HG03521 (cell line): ENCODE data around the gene SPATA46.
"Not testable (repeated sequence)": the region's sequence is repeated elsewhere in the genome, so short reads cannot be mapped to it uniquely, and the experiment has no call there.

ENCODE experiments used
- ATAC-seq: cut with Tn5 transposase; IDR thresholded peaks from one replicate; pipeline ENCODE4 v1.9.1; 2021; ENCODE audit warnings: mild to moderate bottlenecking, moderate library complexity; ENCODE audit not compliant: unreplicated experiment

The SPATA46 gene, protein sequence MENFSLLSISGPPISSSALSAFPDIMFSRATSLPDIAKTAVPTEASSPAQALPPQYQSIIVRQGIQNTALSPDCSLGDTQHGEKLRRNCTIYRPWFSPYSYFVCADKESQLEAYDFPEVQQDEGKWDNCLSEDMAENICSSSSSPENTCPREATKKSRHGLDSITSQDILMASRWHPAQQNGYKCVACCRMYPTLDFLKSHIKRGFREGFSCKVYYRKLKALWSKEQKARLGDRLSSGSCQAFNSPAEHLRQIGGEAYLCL

DNA sequence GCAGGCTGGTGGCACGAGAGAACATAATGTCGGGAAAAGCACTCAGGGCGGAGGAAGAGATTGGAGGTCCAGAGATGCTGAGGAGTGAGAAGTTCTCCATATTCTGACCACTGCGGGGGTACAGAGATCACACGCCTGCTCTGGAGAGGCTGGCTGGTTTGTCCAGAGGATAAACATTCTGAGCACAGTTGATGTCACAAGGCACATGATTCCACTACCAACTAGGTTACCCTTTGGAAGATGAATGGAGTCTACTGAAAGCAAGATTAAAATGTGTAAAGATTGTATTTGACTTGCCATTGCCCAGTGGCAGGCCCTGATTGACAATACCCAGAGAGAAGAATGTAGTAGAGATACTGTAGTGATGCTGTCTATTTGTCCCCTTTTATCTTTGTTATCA, at the start of gene SPATA46:
Gene SPATA46, minus strand, starts transcription at position 164 of the 400 bp plus-strand sequence. Its CDS starts 64 bp downstream, at position 100.
- no peak for ATAC-seq

DNA sequence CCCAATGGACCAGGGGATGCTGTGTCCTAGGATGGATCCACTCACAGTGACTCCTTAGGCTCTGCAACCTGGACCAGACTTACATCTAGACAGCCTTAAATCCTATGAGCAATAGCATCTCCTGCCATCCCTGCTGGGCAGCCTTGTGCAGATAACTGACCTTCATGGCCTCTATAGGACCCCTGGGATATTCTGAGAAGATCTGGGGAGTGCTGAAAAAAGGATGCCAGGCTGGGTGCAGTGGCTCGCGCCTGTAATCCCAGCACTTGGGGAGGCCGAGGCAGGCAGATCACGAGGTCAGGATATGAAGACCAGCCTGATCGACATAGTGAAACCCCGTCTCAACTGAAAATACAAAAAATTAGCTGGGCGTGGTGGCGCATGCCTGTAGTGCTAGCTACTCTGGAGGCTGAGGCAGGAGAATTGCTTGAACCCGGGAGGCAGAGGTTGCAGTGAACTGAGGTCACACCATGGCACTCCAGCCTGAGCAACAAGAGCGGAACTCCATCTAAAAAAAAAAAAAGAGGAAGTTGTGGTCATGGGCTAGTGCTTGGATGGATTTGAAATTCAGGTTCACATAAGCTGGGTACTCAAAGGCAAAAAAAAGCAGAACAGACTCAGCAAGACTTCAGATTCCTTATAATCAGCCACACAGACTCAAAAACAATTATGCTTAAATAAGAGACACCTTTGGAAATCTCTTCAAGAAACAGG, 46.2 kb upstream of the SPATA46 start:
- ATAC-seq = no peak

DNA sequence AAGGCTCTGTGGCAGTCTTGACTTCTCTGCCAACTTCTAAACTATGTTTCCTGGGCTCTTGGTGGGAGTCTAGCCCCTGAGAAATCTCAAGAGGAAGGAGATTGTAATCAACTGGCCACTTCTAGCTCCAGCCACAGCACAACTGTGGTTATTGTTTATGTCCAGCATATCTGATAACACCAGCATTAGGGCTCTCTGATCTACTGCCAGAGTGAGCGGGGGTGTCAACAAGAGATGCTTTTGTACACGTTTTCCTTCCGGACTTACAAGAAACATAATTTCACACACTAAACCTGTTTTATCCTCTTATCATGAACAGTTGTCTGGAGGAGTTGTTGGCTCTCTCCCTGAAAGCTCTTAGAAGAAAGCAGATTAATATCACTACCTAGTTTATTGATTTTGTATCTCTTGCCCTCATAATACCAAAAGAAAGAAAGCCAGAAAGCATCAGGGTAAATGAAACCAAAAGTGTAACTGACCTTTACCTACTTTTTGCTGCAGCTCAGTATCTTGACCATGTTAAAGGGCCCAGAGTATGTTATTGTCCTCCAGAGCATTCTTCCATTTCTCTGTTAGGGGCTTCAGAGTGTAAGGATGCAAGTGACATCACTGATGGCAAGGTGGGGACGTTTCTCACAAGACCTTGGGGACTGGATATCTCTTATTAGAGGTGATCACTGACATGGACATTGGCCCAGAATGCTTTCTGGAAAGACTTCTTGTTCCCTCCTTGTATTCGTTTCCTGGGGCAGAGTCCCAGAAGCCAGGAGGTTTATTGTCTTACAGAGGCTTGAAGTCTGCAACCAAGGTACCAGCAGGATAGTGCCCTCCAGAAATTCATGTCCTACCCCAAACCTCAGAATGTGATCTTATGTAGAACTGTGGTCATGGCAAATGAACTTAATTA, 44.9 kb upstream of the SPATA46 start:
- ATAC-seq = no peak

DNA sequence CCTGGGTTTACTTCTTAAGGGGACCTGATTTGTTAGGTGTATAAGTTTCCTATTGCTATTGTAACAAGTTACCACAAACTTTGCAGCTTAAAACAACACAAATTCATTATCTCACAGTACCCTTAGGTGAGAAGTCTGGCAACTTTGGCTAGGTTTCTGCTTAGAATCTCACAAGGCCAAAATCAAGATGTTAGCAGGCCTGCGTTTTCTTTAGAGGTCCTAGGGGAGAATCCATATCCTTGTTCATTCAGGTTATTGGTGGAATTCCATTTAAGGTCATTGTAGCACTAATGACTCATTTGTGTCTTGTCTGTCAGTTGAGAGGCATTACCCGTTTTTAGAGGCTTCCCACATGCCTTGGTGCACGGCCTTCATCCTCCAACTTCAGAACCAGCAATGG, 43.5 kb upstream of the SPATA46 start:
- ATAC-seq = no peak

DNA sequence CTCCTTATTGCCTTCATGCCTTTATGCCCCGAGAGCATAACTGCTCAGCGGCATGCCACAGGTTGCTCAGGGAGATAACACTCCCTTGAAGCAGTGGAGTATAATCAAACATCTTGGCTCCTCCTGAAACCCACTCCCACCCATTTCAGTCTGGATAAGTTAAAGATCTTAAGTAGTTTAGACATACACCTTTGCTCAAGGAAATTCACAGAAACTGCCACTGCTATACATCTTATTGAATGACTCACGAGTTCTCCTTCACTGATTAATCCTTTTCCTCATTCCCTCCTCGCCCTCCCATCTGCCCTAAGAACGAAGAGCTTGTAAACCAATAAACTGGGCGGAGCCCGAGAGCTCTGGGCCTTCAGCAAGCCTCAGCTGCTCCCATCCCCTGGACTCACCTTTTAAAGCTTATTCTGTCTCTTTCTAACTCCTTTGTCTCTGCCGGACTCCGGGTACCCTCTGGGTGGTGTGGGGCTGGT, 42.8 kb upstream of the SPATA46 start:
- not testable (repeated sequence) for ATAC-seq

DNA sequence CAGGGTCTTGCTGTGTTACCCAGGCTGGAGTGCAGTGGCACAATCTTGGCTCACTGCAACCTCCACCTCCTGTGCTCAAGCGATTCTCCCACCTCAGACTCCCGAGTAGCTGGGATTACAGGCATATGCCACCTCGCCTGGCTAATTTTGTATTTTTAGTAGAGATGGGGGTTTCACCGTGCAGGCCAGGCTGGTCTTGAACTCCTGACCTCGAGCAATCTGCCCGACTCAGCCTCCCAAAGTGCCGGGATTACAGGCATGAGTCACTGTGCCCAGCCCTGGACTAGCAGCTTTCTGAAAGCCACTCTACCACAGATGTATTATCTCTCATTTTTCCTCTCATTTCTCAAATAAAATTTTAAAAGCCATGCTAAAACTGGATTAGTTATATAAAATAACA, 41.9 kb upstream of the SPATA46 start:
- not testable (repeated sequence) for ATAC-seq

DNA sequence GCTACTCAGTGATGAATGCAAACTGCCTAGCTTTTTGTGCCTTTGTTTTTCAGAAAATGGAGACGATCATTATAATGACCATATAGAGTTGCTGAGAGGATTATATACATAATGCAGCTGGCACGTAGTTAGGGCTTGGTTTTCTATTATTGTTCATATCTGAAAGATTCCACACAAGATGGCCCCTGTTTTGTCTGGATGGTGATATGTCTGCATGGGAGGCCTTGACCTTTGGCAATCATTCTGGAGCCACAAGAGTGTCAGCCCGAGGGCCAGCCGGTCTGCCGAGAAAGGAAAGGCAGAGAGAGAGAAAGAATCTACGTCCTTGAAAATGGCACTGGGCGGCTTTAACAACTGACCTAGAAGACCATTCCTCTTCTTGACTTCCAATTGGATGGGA, 41.0 kb upstream of the SPATA46 start:
- no peak for ATAC-seq

DNA sequence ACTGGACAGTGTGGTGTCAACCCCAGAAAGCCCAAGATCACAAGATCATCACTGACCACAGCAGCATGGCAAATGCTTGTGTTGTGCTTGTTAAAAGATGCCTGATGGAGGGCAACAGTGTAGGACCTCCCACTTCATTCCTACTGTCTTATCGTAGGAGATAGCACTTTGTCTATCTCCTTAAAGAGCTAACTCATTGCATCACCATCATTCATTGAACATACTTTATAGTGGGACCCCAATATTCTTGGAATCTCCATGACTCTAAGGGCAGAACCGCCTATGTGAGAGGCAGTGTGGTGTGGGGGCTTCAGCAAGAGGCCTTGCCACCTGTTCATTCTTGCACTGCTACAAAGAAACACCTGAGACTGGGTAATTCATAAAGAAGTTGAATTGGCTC, 40.3 kb upstream of the SPATA46 start:
- no peak for ATAC-seq

DNA sequence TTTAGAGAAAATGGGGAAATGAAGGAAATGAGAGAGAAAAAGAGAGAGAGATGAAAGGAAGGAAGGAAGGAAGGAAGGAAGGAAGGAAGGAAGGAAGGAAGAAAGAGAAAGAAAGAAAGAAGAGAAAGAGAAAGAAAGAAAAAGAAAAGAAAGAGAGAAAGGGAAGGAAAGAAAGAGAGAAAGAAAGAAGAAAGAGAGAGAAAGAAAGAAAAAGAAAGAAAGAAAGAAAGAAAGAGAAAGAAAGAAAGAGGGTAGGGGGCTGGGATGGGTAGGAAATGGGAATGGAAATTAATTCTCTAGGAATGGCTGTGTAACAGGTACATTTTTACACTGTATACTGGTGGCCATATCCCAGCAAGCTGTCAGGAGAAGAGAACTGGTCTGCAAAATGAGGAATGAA, 39.6 kb upstream of the SPATA46 start:
- no peak for ATAC-seq

DNA sequence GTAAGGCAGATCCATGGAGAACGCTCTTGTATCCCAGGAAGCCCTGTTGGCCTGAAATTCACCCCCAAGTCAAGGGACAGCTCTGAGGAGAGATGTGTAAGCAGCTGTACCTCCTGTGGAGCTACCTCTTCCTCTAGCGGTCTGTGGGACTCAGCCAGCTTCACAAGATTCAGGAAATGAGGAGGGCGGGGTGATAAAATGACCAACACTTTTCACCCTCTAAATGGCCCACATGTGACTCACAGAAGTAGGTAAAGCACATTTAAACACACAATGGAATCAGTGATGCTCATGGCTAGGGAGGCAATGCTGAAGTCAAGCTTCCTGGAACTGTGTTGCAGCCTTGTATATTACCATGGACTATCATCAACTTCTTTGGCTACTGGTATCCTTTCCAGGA, 35.3 kb upstream of the SPATA46 start, which contains the start of gene SH2D1B:
Gene SH2D1B, minus strand, starts transcription at position 135 of the 400 bp plus-strand sequence. Its CDS starts 120 bp downstream, at position 15.
- no peak for ATAC-seq

DNA sequence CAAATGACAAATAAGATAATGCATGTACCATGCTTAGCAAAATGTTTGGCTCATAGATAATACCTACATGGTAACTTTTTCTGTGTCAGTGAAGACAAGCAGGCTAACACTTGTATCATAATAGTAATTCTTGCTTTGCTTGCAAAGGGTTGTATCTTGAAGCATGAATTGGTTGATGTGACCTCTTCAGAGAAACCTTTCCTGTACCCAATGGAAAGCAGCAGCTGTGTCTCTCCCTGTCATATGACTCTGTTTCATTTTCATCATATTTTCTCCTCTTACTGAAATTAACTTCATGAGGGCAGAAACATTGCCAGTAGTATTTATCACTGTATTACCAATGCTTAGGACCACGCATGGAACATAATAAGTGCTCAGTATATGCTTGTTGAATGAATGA, 30.9 kb upstream of the SPATA46 start:
- ATAC-seq = no peak

DNA sequence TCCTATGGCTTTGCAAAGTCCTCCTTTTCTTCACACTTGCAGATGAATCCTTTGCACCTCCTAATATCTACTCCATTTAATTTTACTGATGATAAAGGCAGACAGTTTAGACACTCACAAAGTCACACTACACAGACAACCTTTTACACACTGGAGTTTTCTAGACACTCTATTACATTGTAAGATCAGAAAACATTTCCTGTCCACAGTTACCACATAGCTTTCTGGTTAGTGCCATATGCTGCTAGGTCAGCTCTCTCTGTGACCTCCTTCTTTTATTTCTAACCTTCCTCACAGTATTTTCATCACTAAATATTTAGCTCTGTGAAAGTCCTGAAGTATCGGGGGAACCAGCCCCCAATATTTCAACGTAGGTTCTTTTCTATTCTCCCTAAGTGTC, 30.2 kb upstream of the SPATA46 start:
- no peak for ATAC-seq

DNA sequence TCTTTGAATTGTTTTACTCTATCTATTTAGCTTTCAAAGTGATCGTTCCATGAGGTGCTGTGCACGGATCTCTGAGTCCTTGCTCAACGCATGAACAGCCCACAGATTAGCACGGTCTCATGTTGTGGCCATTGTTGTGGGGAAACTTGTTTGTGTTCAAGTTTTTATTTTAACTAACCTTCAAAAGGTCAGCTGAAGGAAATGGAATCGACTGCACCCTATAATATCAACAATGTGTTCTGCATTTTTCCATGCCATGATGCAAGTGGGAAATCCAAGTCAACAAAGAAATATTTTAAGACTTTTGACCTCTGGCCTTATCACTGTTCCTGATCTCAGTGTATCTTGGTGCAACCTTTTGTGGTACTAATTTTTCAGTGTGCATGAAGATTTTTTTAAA, 29.1 kb upstream of the SPATA46 start:
- no peak for ATAC-seq

DNA sequence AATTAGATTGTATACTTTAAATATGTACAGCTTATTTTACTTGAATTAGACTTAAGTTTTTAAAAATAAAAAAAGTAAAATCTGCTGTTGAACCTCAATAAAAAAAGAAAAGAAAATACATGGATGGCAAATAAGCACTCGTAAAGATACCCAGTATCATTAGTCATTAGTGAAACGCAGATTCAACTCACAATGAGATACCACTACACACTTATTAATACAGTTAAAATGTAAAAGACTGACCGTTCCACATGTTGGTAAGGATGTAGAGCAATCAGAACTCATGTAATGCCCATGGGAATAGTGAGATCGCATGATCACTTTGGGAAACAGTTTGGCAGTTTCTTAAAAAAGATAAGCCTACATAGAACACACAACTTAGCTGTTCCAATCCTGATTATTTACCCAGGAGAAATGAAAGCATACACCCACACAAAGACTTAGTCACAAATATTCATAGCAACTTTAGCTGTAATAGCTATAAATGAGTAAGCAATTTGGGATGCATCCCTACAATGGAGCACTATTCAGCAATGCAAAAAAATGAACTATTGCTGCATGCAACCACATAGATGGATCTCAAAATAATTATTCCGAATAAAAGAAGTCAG, 28.0 kb upstream of the SPATA46 start:
- ATAC-seq = no peak

DNA sequence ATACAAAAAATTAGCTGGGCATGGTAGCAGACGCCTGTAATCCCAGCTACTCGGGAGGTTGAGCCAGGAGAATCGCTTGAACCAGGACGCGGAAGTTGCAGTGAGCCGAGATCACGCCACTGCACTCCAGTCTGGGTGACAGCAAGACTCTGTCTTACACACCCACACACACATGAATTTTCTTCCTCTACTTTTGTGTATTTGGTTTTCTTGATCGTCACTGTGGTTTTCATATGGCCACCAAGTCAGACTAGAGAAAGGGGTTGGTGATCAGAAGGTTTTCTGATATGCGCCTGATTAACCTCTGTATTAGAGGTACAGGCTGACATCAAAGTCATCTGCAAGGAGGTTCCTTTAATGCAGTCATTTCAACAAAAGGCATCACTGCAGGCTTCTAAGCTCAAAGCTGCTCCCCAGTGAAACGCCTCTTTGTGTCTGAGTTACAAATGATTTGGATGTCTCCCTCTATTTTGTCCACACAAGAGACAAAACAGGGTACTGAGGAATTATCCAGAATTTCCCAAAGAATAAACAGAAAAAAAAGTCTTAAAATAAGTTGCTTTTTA, 24.2 kb upstream of the SPATA46 start:
- no peak for ATAC-seq

DNA sequence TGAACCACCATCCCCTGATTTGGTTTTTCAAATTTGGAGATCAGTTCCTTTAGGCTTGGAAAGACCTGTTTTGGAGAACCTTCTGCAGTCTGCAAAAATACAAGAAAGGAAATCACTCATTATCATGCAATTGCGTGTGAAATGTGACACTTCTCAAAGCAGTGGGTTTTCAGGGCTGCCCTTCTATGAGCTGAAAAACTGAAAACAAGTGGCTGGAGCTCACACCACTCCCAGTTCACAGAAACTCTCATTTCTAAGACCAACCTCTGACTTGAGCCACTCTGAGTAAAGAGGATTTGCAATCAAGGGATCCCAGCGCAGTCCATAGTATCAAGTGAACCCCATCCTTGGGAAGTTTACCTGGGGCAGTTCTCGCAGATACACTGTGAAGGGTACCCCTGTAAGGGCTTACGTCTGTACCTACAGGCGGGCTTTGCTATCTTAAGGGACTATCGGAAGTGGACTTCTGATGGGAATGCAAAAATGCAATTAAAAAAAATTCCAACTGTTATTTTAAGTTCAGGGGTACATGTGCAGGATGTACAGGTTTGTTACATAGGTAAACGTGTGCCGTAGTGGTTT, 22.4 kb upstream of the SPATA46 start:
- no peak for ATAC-seq

DNA sequence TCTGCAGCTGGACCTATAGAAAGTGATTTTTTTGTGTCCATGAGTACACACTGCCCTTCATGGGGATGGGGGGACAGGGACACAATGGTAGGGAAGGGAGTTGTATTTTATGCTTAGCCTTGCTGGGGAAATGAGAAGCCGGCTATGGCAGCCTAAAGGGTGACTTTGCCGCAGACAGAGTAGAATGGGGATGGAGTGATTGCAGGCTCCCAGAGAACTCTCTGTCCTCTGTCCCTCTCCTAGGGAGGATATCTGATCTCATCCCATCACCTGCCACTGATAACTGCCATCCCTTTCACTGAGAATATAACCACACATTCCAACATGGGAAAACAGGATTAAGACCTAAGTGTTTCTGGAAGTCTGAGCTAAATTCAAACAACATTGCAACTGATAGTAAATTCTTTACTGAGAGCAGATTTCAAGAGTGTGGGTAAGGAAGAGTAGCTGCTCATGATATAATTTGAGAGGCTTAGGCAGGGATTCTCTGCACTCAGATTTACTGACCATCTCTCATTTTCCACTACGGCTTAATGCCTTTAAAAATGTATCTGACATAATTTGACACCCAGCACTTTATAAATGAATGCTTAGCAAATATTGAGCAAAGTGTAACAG, 21.4 kb upstream of the SPATA46 start:
- no peak for ATAC-seq

DNA sequence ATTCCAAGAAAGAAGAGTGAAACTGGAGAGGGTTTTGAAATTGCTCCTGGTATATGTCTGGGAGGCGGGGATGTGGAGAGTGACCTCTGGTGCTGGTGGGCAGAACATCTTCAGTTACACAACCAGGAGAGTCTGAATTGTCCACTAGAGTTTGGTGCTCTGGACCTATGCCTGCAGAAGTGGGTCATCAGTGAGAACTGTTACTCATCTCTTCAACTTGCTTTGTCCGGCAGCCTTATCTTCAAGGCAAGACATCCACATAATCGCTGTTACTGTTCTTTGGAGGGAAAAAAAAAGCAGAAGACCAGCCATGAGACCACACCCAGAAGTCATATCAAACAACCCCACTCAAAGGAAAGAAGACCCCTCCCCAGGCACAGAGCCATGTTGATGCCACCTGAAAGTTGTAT, 20.4 kb upstream of the SPATA46 start:
- ATAC-seq = no peak

DNA sequence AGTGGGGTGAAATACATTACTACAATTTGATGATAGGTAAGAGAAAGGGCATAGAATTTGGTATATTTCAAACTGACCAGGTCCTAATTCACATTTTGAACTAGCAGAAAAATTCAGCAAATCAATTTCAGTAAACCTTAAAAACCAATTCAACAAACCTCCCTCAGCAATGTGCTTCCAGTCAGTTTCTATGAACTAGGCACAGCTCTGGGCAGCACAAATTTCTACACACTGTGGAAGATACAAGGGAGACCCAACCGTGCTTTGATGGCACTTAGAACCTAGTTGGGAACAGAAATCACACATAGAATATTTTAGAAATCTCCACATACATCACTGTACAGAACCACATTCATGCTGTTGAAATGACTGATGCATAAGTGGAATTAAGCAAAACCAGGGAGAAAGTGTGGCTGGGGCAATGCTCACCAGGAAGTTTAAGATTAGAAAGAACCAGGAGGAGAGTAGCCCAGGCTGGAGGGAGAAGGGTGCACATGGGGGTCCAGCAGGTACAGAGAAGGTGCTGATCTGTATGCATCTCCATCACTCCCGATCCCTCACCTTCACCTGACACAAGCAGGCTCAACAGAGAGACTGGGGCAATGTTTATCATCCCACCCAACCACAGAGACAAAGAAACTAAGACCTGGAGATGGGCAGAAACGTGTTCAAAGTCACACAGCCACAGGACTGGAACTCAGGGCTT, 19.7 kb upstream of the SPATA46 start:
- ATAC-seq = no peak
